AG10803 (cell line): Measurements from ENCODE around the gene TSSK2.

Experiments used
- DNase-seq: peaks from one replicate; pipeline ENCODE4 v3.0.0; 2010; ENCODE audit warnings: low read depth
- H3K4me3 ChIP-seq: 2 replicates; pipeline ENCODE4 v1.5.1; 2011; ENCODE audit warnings: mild to moderate bottlenecking, low read length, control low read depth
- CTCF ChIP-seq: conservative IDR thresholded peaks from 2 replicates; pipeline ENCODE4 v1.5.1; 2011; ENCODE audit warnings: mild to moderate bottlenecking, low read length, control low read depth, inconsistent platforms

The TSSK2 gene

GRCh38 chr22:19174106-19175025 lies 43.3 kb downstream of the TSSK2 start:
- TF ChIP-seq CTCF = no peak
- H3K4me3 ChIP-seq = peak overlapping the region; percentile 17
- peak; percentile 94 for DNase-seq

- TF ChIP-seq CTCF = no peak
- DNase-seq = no peak
- H3K4me3 ChIP-seq = no peak overlapping the region; the same call in 1 of the 2 replicates
Observed at GRCh38 chr22:19175026-19175601, 44.0 kb downstream of the TSSK2 start.

- no peak overlapping the region for H3K4me3 ChIP-seq
- DNase-seq = no peak
- TF ChIP-seq CTCF = no peak
Observed at GRCh38 chr22:19175602-19176174, 44.6 kb downstream of the TSSK2 start.

- no peak for TF ChIP-seq CTCF
- no peak overlapping the region for H3K4me3 ChIP-seq
- DNase-seq = no peak
Observed at GRCh38 chr22:19176175-19176643, 45.1 kb downstream of the TSSK2 start.

- peak overlapping the region; percentile 67 for H3K4me3 ChIP-seq
- TF ChIP-seq CTCF = no peak
- no peak for DNase-seq
Observed at GRCh38 chr22:19176732-19177131, 45.6 kb downstream of the TSSK2 start.

- no peak for DNase-seq
- peak overlapping the region; percentile 67 for H3K4me3 ChIP-seq
- no peak for TF ChIP-seq CTCF
Observed at GRCh38 chr22:19177164-19178064, 46.3 kb downstream of the TSSK2 start.
